Measurements from ENCODE around the gene PSMA3.

- no peak for TF ChIP-seq YY1 (IDR thresholded peaks at IDR 0.05; ENCODE audit: insufficient read depth, insufficient read length)
- no peak for TF ChIP-seq ZNF274 (IDR thresholded peaks at IDR 0.05; ENCODE audit: low read depth, low read length)
- no peak for TF ChIP-seq SUZ12 (IDR thresholded peaks at IDR 0.05; ENCODE audit: extremely low read depth, insufficient read depth, insufficient read length)
Measured at GRCh38 chr14:58287607-58288042, 43.0 kb downstream of the PSMA3 start.

Data from NT2/D1 (cell line).